Endothelial cell of umbilical vein (primary cell): ENCODE data around the gene OR8H3. TPM values are rescaled to one million over a fixed set of nuclear protein-coding genes. Genes with fewer than 3 reads are reported as not detected.

Experiments
- BruUV-seq: library from RNA; stranded (reverse); fragments of 400-500 nt; replicated peaks from 2 replicates; lab custom pipeline; 2021; lab: Mats Ljungman, UMichigan
- CTCF ChIA-PET: fragments of 300-600, 350-600 bp; sonication (Branson Sonifier 250); formaldehyde crosslinking; loops from one replicate; lab custom pipeline; 2021; ENCODE audit warnings: antibody characterized with exemption, inconsistent platforms; lab: Charles Lee
- POLR2A ChIA-PET: fragments of 300-600, 350-600 bp; sonication (Branson Sonifier 250); formaldehyde crosslinking; loops from one replicate; lab custom pipeline; 2021; ENCODE audit warnings: antibody characterized with exemption, inconsistent platforms; lab: Charles Lee
- DNase-seq: peaks from one replicate; pipeline ENCODE4 v3.0.0-alpha.2; 2011; ENCODE audit warnings: low read depth, low spot score
- FAIRE-seq: peaks from 2 replicates; lab custom pipeline; 2011; peaks lifted over from hg19 to GRCh38; lab: Jason Lieb, UNC
- H2AFZ ChIP-seq: 2 replicates; pipeline ENCODE4 v1.6.0; 2012; ENCODE audit warnings: low read depth, low read length, control low read depth, inconsistent platforms
- H3K27ac ChIP-seq: 2 replicates; pipeline ENCODE4 v1.5.1; 2011; ENCODE audit warnings: low read depth, mild to moderate bottlenecking, control low read depth, low read length, moderate library complexity; ENCODE audit not compliant: insufficient read depth
- H3K27me3 ChIP-seq, 2 experiments: 2 replicates each; pipeline versions ENCODE4 v1.6.0 to v1.6.1; 2011; ENCODE audit warnings: low read length in 2 of 2, mixed read lengths in 1 of 2; ENCODE audit not compliant: control insufficient read depth in 2 of 2, insufficient read depth in 2 of 2
- H3K36me3 ChIP-seq, 2 experiments: 2 replicates in 1 of 2; 3 replicates in 1 of 2; pipeline ENCODE4 v1.5.1; 2011; ENCODE audit warnings: low read length in 2 of 2, mild to moderate bottlenecking in 1 of 2, moderate library complexity in 1 of 2; ENCODE audit not compliant: control insufficient read depth in 2 of 2, insufficient read depth in 2 of 2; ENCODE audit errors: extremely low read depth in 1 of 2
- H3K4me1 ChIP-seq: 3 replicates; pipeline ENCODE4 v1.5.1; 2011; ENCODE audit warnings: mild to moderate bottlenecking, low read length; ENCODE audit not compliant: control insufficient read depth, insufficient read depth; ENCODE audit errors: extremely low read depth
- H3K4me2 ChIP-seq: 2 replicates; pipeline ENCODE4 v1.6.1; 2011; ENCODE audit warnings: low read length, control low read depth, mixed read lengths; ENCODE audit not compliant: insufficient read depth
- H3K4me3 ChIP-seq, 3 experiments: fragments of 200-600 bp in 1 of 3; sonication (generic), shearing (Covaris generic) in 1 of 3; replicated peaks in 1 of 3; 2 replicates each; pipeline ENCODE4 v1.5.1; 2011 to 2016; ENCODE audit warnings: control low read depth in 3 of 3, low read length in 3 of 3, mild to moderate bottlenecking in 2 of 3, inconsistent platforms in 1 of 3, low read depth in 1 of 3, moderate library complexity in 1 of 3; ENCODE audit not compliant: insufficient read depth in 1 of 3
- H3K79me2 ChIP-seq: 2 replicates; pipeline ENCODE4 v1.6.0; 2012; ENCODE audit warnings: low read length, inconsistent platforms; ENCODE audit not compliant: control insufficient read depth, insufficient read depth
- H3K9ac ChIP-seq: replicated peaks from 2 replicates; pipeline ENCODE3; 2011; ENCODE audit warnings: low read length, control low read depth; ENCODE audit not compliant: insufficient read depth; ENCODE audit errors: extremely low read depth
- H3K9me1 ChIP-seq: replicated peaks from 3 replicates; pipeline ENCODE4 v1.6.0; 2011; ENCODE audit warnings: mild to moderate bottlenecking, low read length; ENCODE audit not compliant: control insufficient read depth, insufficient read depth; ENCODE audit errors: extremely low read depth
- H3K9me3 ChIP-seq: replicated peaks from 2 replicates; pipeline ENCODE4 v1.5.1; 2012; ENCODE audit warnings: low read length, inconsistent platforms; ENCODE audit not compliant: control insufficient read depth, insufficient read depth
- H4K20me1 ChIP-seq: replicated peaks from 2 replicates; pipeline ENCODE3; 2011; ENCODE audit warnings: mild to moderate bottlenecking, low read length; ENCODE audit not compliant: control insufficient read depth, insufficient read depth; ENCODE audit errors: extremely low read depth
- CTCF ChIP-seq, 2 donors: IDR thresholded peaks; 1 replicate in 1 of 2; 2 replicates in 1 of 2; pipeline ENCODE4 v1.5.1; 2011; ENCODE audit warnings: low read length in 2 of 2, mild to moderate bottlenecking in 2 of 2, moderate library complexity in 2 of 2, control low read depth in 1 of 2, inconsistent platforms in 1 of 2, low read depth in 1 of 2; ENCODE audit not compliant: insufficient read depth in 1 of 2; ENCODE audit errors: extremely low read depth in 1 of 2
- EZH2 ChIP-seq: IDR thresholded peaks from 2 replicates; pipeline ENCODE4 v1.6.1; 2012; ENCODE audit warnings: borderline replicate concordance, low read depth, mild to moderate bottlenecking, moderate library complexity, low read length, inconsistent platforms; ENCODE audit not compliant: severe bottlenecking
- FOS ChIP-seq: IDR thresholded peaks from 2 replicates; pipeline ENCODE4 v1.6.1; 2011; ENCODE audit warnings: mild to moderate bottlenecking, low read length, moderate library complexity, borderline replicate concordance; ENCODE audit not compliant: insufficient read depth
- GATA2 ChIP-seq: IDR thresholded peaks from 2 replicates; pipeline ENCODE4 v1.7.0; 2011; ENCODE audit warnings: low read depth, mild to moderate bottlenecking, moderate library complexity, mixed read lengths, low read length; ENCODE audit not compliant: insufficient read length, insufficient read depth
- JUN ChIP-seq: IDR thresholded peaks from 2 replicates; pipeline ENCODE4 v1.6.1; 2011; ENCODE audit warnings: borderline replicate concordance, low read depth; ENCODE audit not compliant: insufficient read length, insufficient read depth
- MYC ChIP-seq: IDR thresholded peaks from one replicate; pipeline ENCODE4 v1.6.1; 2011; ENCODE audit warnings: mild to moderate bottlenecking, low read depth, low read length
- POLR2A ChIP-seq: IDR thresholded peaks from 2 replicates; pipeline ENCODE4 v1.6.1; 2012; ENCODE audit warnings: low read depth, mild to moderate bottlenecking, control low read depth, low read length
- POLR2AphosphoS5 ChIP-seq: IDR thresholded peaks from 2 replicates; pipeline ENCODE4 v1.6.1; 2012; ENCODE audit warnings: low read depth, mild to moderate bottlenecking, control low read depth, low read length, moderate library complexity; ENCODE audit not compliant: insufficient read depth
- dilution Hi-C: fragments of 300-500 bp; cut with MboI; formaldehyde crosslinking; loops from one replicate; pipeline ENCODE4 v1.15.0; 2019; ENCODE audit warnings: low sequenced_read_pairs; ENCODE audit not compliant: extremely low pct_ligation_motif_present
- intact Hi-C: fragments of 100-400 bp; cut with micrococcal nuclease; formaldehyde crosslinking; loops from one replicate; pipeline ENCODE4 v1.10.0; 2022
- polyA plus RNA-seq, 4 experiments: library from polyadenylated mRNA; depleted of rRNA in 3 of 4; stranded (reverse) in 3 of 4; unstranded in 1 of 4; fragments of >200 nt; gene quantifications; 2 replicates each; pipeline versions ENCODE4 v1.2.1 to v1.2.3, GENCODE V29; 2011 to 2012; ENCODE audit warnings: missing spikeins in 1 of 4
- small RNA-seq: library from RNA; depleted of rRNA; stranded (forward); fragments of <200 nt; gene quantifications from one replicate; pipeline ENCODE3, GENCODE V24; 2012; ENCODE audit warnings: low replicate concordance, low read depth; ENCODE audit not compliant: insufficient read depth, insufficient read length
- total RNA-seq: library from RNA; stranded (reverse); gene quantifications from 2 replicates; pipeline ENCODE4 v1.2.3, GENCODE V29; 2021
- TF ChIP-seq, protein P1 (sequence below): IDR thresholded peaks from 2 replicates; pipeline ENCODE4 v1.6.1; 2011; ENCODE audit not compliant: insufficient read depth, insufficient read length

OR8H3 gene
- total and polyA plus RNA-seq, 2 donors (not counting 3 experiments of a cell fraction or from before 2014, with no cell fraction given): not detected

GRCh38 chr11:56172256-56172830 lies 50.2 kb downstream of the OR8H3 start:
- POLR2A ChIA-PET: no interaction called here
- H3K4me2 ChIP-seq: no peak overlapping the region
- no peaks in the 10 kb centered on the region for H3K79me2 ChIP-seq
- H3K36me3 ChIP-seq: no peaks in the 10 kb centered on the region
- FAIRE-seq: no peak
- no peak overlapping the region for H3K9ac ChIP-seq
- H3K9me3 ChIP-seq: peaks cover 2% of the 10 kb centered on the region
- no peaks in the 10 kb centered on the region for H3K27me3 ChIP-seq
- TF ChIP-seq POLR2AphosphoS5 (no peak), JUN (no peak), GATA2 (no peak), MYC (no peak), FOS (no peak), CTCF (IDR thresholded peaks at IDR 0.05; ENCODE audit: extremely low read depth in 1 of 2, insufficient read depth in 1 of 2, low read depth in 1 of 2, low read length in 2 of 2) (no peak), POLR2A (no peak), EZH2 (no peak)
- TF ChIP-seq, protein P1, sequence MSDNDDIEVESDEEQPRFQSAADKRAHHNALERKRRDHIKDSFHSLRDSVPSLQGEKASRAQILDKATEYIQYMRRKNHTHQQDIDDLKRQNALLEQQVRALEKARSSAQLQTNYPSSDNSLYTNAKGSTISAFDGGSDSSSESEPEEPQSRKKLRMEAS: no peak
- intact Hi-C loops (no loop called here), dilution Hi-C loops (no loop called here)
- no peak overlapping the region for H2AFZ ChIP-seq
- no peaks in the 10 kb centered on the region for H4K20me1 ChIP-seq
- no peak overlapping the region for H3K27ac ChIP-seq
- no peaks in the 10 kb centered on the region for H3K4me1 ChIP-seq
- no TSS peak for BruUV-seq
- H3K4me3 ChIP-seq: no peak overlapping the region
- no peak for DNase-seq
- H3K9me1 ChIP-seq: no peaks in the 10 kb centered on the region
- CTCF ChIA-PET: no interaction called here

Small RNA genes lying within 50 kb of the gene (small RNA-seq; reads per million reads assigned to genes)
- gene OR8I4P: not detected

Other genes starting within 250 kb of the OR8H3 start
- not detected in 2 replicates for gene TRIM51, start 239.1 kb upstream of the OR8H3 start, total RNA-seq
- not detected in 2 replicates for gene TRIM51, start 239.1 kb upstream of the OR8H3 start, polyA plus RNA-seq
- gene OR5W2, start 207.8 kb upstream of the OR8H3 start, total RNA-seq: not detected in 2 replicates
- not detected in 2 replicates for gene OR5W2, start 207.8 kb upstream of the OR8H3 start, polyA plus RNA-seq
- not detected in 2 replicates for gene OR5I1, start 186.0 kb upstream of the OR8H3 start, total RNA-seq
- gene OR5I1, start 186.0 kb upstream of the OR8H3 start, polyA plus RNA-seq: not detected in 2 replicates
- gene OR10AG1, start 152.4 kb upstream of the OR8H3 start, total RNA-seq: not detected in 2 replicates
- gene OR10AG1, start 152.4 kb upstream of the OR8H3 start, polyA plus RNA-seq: not detected in 2 replicates
- gene OR5F1, start 127.7 kb upstream of the OR8H3 start, total RNA-seq: not detected in 2 replicates
- gene OR5F1, start 127.7 kb upstream of the OR8H3 start, polyA plus RNA-seq: not detected in 2 replicates
- gene OR5AS1, start 94.7 kb upstream of the OR8H3 start, total RNA-seq: not detected in 2 replicates
- gene OR5AS1, start 94.7 kb upstream of the OR8H3 start, polyA plus RNA-seq: not detected in 2 replicates
- gene OR8I2, start 29.1 kb upstream of the OR8H3 start, total RNA-seq: not detected in 2 replicates
- not detected in 2 replicates for gene OR8I2, start 29.1 kb upstream of the OR8H3 start, polyA plus RNA-seq
- not detected in 2 replicates for gene OR8H2, start 18.7 kb upstream of the OR8H3 start, total RNA-seq
- gene OR8H2, start 18.7 kb upstream of the OR8H3 start, polyA plus RNA-seq: not detected in 2 replicates
- gene OR8J3, start 17.8 kb downstream of the OR8H3 start, total RNA-seq: not detected in 2 replicates
- not detected in 2 replicates for gene OR8J3, start 17.8 kb downstream of the OR8H3 start, polyA plus RNA-seq
- gene OR8K5, start 37.9 kb downstream of the OR8H3 start, total RNA-seq: not detected in 2 replicates
- gene OR8K5, start 37.9 kb downstream of the OR8H3 start, polyA plus RNA-seq: not detected in 2 replicates
- gene OR5J2, start 54.2 kb downstream of the OR8H3 start, total RNA-seq: not detected in 2 replicates
- gene OR5J2, start 54.2 kb downstream of the OR8H3 start, polyA plus RNA-seq: not detected in 2 replicates
- not detected in 2 replicates for gene OR5T2, start 111.9 kb downstream of the OR8H3 start, total RNA-seq
- not detected in 2 replicates for gene OR5T2, start 111.9 kb downstream of the OR8H3 start, polyA plus RNA-seq
- gene OR5T3, start 129.9 kb downstream of the OR8H3 start, total RNA-seq: not detected in 2 replicates
- not detected in 2 replicates for gene OR5T3, start 129.9 kb downstream of the OR8H3 start, polyA plus RNA-seq
- not detected in 2 replicates for gene OR5T1, start 151.8 kb downstream of the OR8H3 start, total RNA-seq
- not detected in 2 replicates for gene OR5T1, start 151.8 kb downstream of the OR8H3 start, polyA plus RNA-seq
- gene OR8H1, start 169.9 kb downstream of the OR8H3 start, total RNA-seq: not detected in 2 replicates
- gene OR8H1, start 169.9 kb downstream of the OR8H3 start, polyA plus RNA-seq: not detected in 2 replicates
- not detected in 2 replicates for gene OR8K3, start 192.8 kb downstream of the OR8H3 start, total RNA-seq
- not detected in 2 replicates for gene OR8K3, start 192.8 kb downstream of the OR8H3 start, polyA plus RNA-seq
- not detected in 2 replicates for gene OR8K1, start 223.7 kb downstream of the OR8H3 start, total RNA-seq
- gene OR8K1, start 223.7 kb downstream of the OR8H3 start, polyA plus RNA-seq: not detected in 2 replicates
- not detected in 2 replicates for gene OR8J1, start 231.9 kb downstream of the OR8H3 start, total RNA-seq
- gene OR8J1, start 231.9 kb downstream of the OR8H3 start, polyA plus RNA-seq: not detected in 2 replicates